ENCODE results near the gene LDOC1.

- TF ChIP-seq POLR2A (IDR thresholded peaks at IDR 0.05) (no peak), CTCF (IDR thresholded peaks at IDR 0.05) (no peak)
These were observed 34.0 kb downstream of the LDOC1 start for GRCh38 chrX:141142946-141143345.

Data from body of pancreas (tissue), 4 donors.